Measurements from ENCODE around the gene ABHD11.
"Not testable (repeated sequence)": the region's sequence is repeated elsewhere in the genome, so short reads cannot be mapped to it uniquely, and the experiment has no call there.

Gene ABHD11

GRCh38 chr7:73738612-73739386 lies at the start of gene ABHD11:
Gene ABHD11, minus strand, starts transcription at chr7:73738802. Its CDS starts 32 bp downstream, at chr7:73738770.
- H3K4me1 Mint-ChIP-seq, result peaks cover 19 to 53% of the 10 kb centered on the region in 2 donors
- H3K36me3 Mint-ChIP-seq, result peaks cover 5 to 10% of the 10 kb centered on the region in 2 donors
- H3K27me3 Mint-ChIP-seq, result peaks cover 0 to 20% of the 10 kb centered on the region in 2 donors
- DNase-seq (peak; percentile 94), ATAC-seq (replicated peaks) (peak; percentile 89 to 93)
- H3K27ac Mint-ChIP-seq, result peak within 1 kb of the TSS; percentile 98
- peak within 1 kb of the TSS; percentile 90 to 97 for H3K4me3 Mint-ChIP-seq
- H3K9me3 Mint-ChIP-seq, result no peaks in the 10 kb centered on the region

GRCh38 chr7:73787786-73788048 lies 49.1 kb upstream of the ABHD11 start:
- H3K36me3 Mint-ChIP-seq; H3K27ac Mint-ChIP-seq; H3K4me1 Mint-ChIP-seq; H3K4me3 Mint-ChIP-seq; ATAC-seq (replicated peaks); DNase-seq; H3K9me3 Mint-ChIP-seq: not testable (repeated sequence)
- peaks cover 0 to 11% of the 10 kb centered on the region in 2 donors for H3K27me3 Mint-ChIP-seq

- Mint-ChIP-seq H3K4me3 (no peak overlapping the region), H3K27ac (no peak overlapping the region)
Measured at GRCh38 chr7:73786588-73786987, 48.0 kb upstream of the ABHD11 start.

GRCh38 chr7:73779517-73779916 lies 40.9 kb upstream of the ABHD11 start:
- no peaks in the 10 kb centered on the region for H3K4me1 Mint-ChIP-seq
- H3K9me3 Mint-ChIP-seq, result peaks cover 4 to 10% of the 10 kb centered on the region in 2 donors
- no peak overlapping the region for H3K27ac Mint-ChIP-seq
- no peaks in the 10 kb centered on the region for H3K36me3 Mint-ChIP-seq
- ATAC-seq (replicated peaks) (no peak), DNase-seq (no peak)
- peaks cover 11 to 15% of the 10 kb centered on the region in 2 donors for H3K27me3 Mint-ChIP-seq
- no peak overlapping the region for H3K4me3 Mint-ChIP-seq

More at GRCh38 chr7:73786588-73786987, 48.0 kb upstream of the ABHD11 start:
- no peaks in the 10 kb centered on the region for H3K36me3 Mint-ChIP-seq
- DNase-seq (no peak), ATAC-seq (replicated peaks) (no peak)
- peaks cover 0 to 7% of the 10 kb centered on the region in 2 donors for H3K9me3 Mint-ChIP-seq
- H3K4me1 Mint-ChIP-seq, result no peaks in the 10 kb centered on the region
- peaks cover 0 to 1% of the 10 kb centered on the region in 2 donors for H3K27me3 Mint-ChIP-seq

GRCh38 chr7:73778801-73779389 lies 40.3 kb upstream of the ABHD11 start:
- no peak overlapping the region for H3K27ac Mint-ChIP-seq
- ATAC-seq (replicated peaks), result no peak
- no peak overlapping the region for H3K4me3 Mint-ChIP-seq

GRCh38 chr7:73774923-73775322 lies 36.3 kb upstream of the ABHD11 start:
- ATAC-seq (replicated peaks) (no peak), DNase-seq (no peak)
- Mint-ChIP-seq H3K27me3 (peaks cover 40 to 46% of the 10 kb centered on the region in 2 donors), H3K9me3 (no peaks in the 10 kb centered on the region), H3K36me3 (no peaks in the 10 kb centered on the region), H3K4me3 (no peak overlapping the region), H3K4me1 (peaks cover 8 to 17% of the 10 kb centered on the region in 2 donors), H3K27ac (no peak overlapping the region)

More at GRCh38 chr7:73778801-73779389, 40.3 kb upstream of the ABHD11 start:
- H3K4me1 Mint-ChIP-seq, result no peaks in the 10 kb centered on the region
- peaks cover 4 to 10% of the 10 kb centered on the region in 2 donors for H3K9me3 Mint-ChIP-seq
- no peak for DNase-seq
- H3K36me3 Mint-ChIP-seq, result no peaks in the 10 kb centered on the region
- peaks cover 16 to 20% of the 10 kb centered on the region in 2 donors for H3K27me3 Mint-ChIP-seq

GRCh38 chr7:73773700-73774517 lies 35.3 kb upstream of the ABHD11 start:
- Mint-ChIP-seq H3K27me3 (peaks cover 44 to 56% of the 10 kb centered on the region in 2 donors), H3K27ac (no peak overlapping the region), H3K9me3 (no peaks in the 10 kb centered on the region)

GRCh38 chr7:73770860-73771670 lies 32.5 kb upstream of the ABHD11 start:
- Mint-ChIP-seq H3K9me3 (no peaks in the 10 kb centered on the region), H3K27me3 (peaks cover 58 to 72% of the 10 kb centered on the region in 2 donors), H3K4me3 (peak overlapping the region; percentile 72 to 75), H3K4me1 (peaks cover 12 to 33% of the 10 kb centered on the region in 2 donors), H3K36me3 (peaks cover 0 to 6% of the 10 kb centered on the region in 2 donors), H3K27ac (peak overlapping the region; percentile 37)
- DNase-seq (no peak), ATAC-seq (replicated peaks) (no peak)

More at GRCh38 chr7:73773700-73774517, 35.3 kb upstream of the ABHD11 start:
- Mint-ChIP-seq H3K4me1 (peaks cover 12 to 27% of the 10 kb centered on the region in 2 donors), H3K4me3 (no peak overlapping the region), H3K36me3 (no peaks in the 10 kb centered on the region)
- DNase-seq (no peak), ATAC-seq (replicated peaks) (no peak)

GRCh38 chr7:73770002-73770859 lies 31.6 kb upstream of the ABHD11 start, which contains the start of gene CLDN3:
Gene CLDN3, minus strand, starts transcription at chr7:73770270. Its CDS starts 221 bp downstream, at chr7:73770049.
- peak within 1 kb of the TSS; percentile 37 for H3K27ac Mint-ChIP-seq
- peak; percentile 64 to 76 for ATAC-seq (replicated peaks)
- H3K4me1 Mint-ChIP-seq, result peaks cover 12 to 33% of the 10 kb centered on the region in 2 donors
- DNase-seq, result peak; percentile 4
- H3K9me3 Mint-ChIP-seq, result no peaks in the 10 kb centered on the region
- peaks cover 58 to 72% of the 10 kb centered on the region in 2 donors for H3K27me3 Mint-ChIP-seq
- peak within 1 kb of the TSS; percentile 72 to 75 for H3K4me3 Mint-ChIP-seq
- peaks cover 0 to 6% of the 10 kb centered on the region in 2 donors for H3K36me3 Mint-ChIP-seq

GRCh38 chr7:73769481-73770001 lies 30.9 kb upstream of the ABHD11 start:
- Mint-ChIP-seq H3K9me3 (no peaks in the 10 kb centered on the region), H3K27ac (no peak overlapping the region), H3K27me3 (peaks cover 51 to 67% of the 10 kb centered on the region in 2 donors), H3K36me3 (peaks cover 0 to 6% of the 10 kb centered on the region in 2 donors), H3K4me3 (peak overlapping the region; percentile 72 to 75), H3K4me1 (peaks cover 12 to 33% of the 10 kb centered on the region in 2 donors)
- peak in 1 of 2 donors; percentile 6 for ATAC-seq (replicated peaks)
- DNase-seq, result no peak

GRCh38 chr7:73768641-73769480 lies 30.3 kb upstream of the ABHD11 start:
- DNase-seq (no peak), ATAC-seq (replicated peaks) (no peak)
- no peaks in the 10 kb centered on the region for H3K9me3 Mint-ChIP-seq
- no peak overlapping the region for H3K27ac Mint-ChIP-seq
- peaks cover 47 to 62% of the 10 kb centered on the region in 2 donors for H3K27me3 Mint-ChIP-seq
- peaks cover 12 to 33% of the 10 kb centered on the region in 2 donors for H3K4me1 Mint-ChIP-seq
- peak overlapping the region; percentile 30 to 34 for H3K4me3 Mint-ChIP-seq
- peaks cover 0 to 6% of the 10 kb centered on the region in 2 donors for H3K36me3 Mint-ChIP-seq
